SK-N-SH treated with all-trans-retinoic acid at 6 μM for 48 hours (cell line): Measurements from ENCODE around the gene RASIP1.

ENCODE experiments used
- ATAC-seq: fragments of 200-7000 bp; cut with Tn5 transposase; 3 replicates; pipeline ENCODE4 v1.9.1; 2020; ENCODE audit warnings: mild to moderate bottlenecking, moderate library complexity
- ARNTL ChIP-seq: fragments of 450-650 bp; formaldehyde crosslinking; IDR thresholded peaks from 2 replicates; pipeline ENCODE4 v1.5.0; 2020; ENCODE audit warnings: low read depth, mild to moderate bottlenecking, moderate library complexity, borderline replicate concordance
- BACH2 ChIP-seq: fragments of 250-450 bp; sonication (Bioruptor Pico); IDR thresholded peaks from 2 replicates; pipeline ENCODE4 v1.9.0; 2021; ENCODE audit warnings: mild to moderate bottlenecking, borderline replicate concordance
- CSDC2 ChIP-seq: fragments of 250-450 bp; sonication (Bioruptor Pico); IDR thresholded peaks from 2 replicates; pipeline ENCODE4 v1.5.0; 2020; ENCODE audit warnings: mild to moderate bottlenecking, moderate library complexity
- ESRRG ChIP-seq: fragments of 250-450 bp; sonication (Bioruptor Pico); IDR thresholded peaks from 2 replicates; pipeline ENCODE4 v1.6.1; 2021; ENCODE audit warnings: mild to moderate bottlenecking
- GLIS3 ChIP-seq: fragments of 250-450 bp; sonication (Bioruptor Pico); IDR thresholded peaks from 2 replicates; pipeline ENCODE4 v1.5.0; 2020; ENCODE audit warnings: mild to moderate bottlenecking, moderate library complexity
- ISL1 ChIP-seq: fragments of 250-450 bp; sonication (Bioruptor Pico); IDR thresholded peaks from 2 replicates; pipeline ENCODE4 v2.1.2; 2022; ENCODE audit warnings: mild to moderate bottlenecking, moderate library complexity
- OSR1 ChIP-seq: fragments of 250-450 bp; sonication (Bioruptor Pico); IDR thresholded peaks from 2 replicates; pipeline ENCODE4 v1.8.0; 2022; ENCODE audit warnings: moderate library complexity, mild to moderate bottlenecking, inconsistent platforms
- PPARA ChIP-seq: fragments of 250-450 bp; sonication (Bioruptor Pico); IDR thresholded peaks from 2 replicates; pipeline ENCODE4 v1.5.0; 2020; ENCODE audit warnings: mild to moderate bottlenecking, borderline replicate concordance
- RARB ChIP-seq: fragments of 250-450 bp; sonication (Bioruptor Pico); IDR thresholded peaks from 2 replicates; pipeline ENCODE4 v1.8.0; 2021; ENCODE audit warnings: mild to moderate bottlenecking, moderate library complexity
- SNAI2 ChIP-seq: fragments of 250-450 bp; sonication (Bioruptor Pico); IDR thresholded peaks from 2 replicates; pipeline ENCODE4 v1.5.0; 2020; ENCODE audit warnings: mild to moderate bottlenecking, moderate library complexity
- TCF4 ChIP-seq: fragments of 250-450 bp; sonication (Bioruptor Pico); IDR thresholded peaks from 2 replicates; pipeline ENCODE4 v1.8.0; 2021; ENCODE audit warnings: mild to moderate bottlenecking, moderate library complexity, borderline replicate concordance
- ZFP3 ChIP-seq: fragments of 250-450 bp; sonication (Bioruptor Pico); IDR thresholded peaks from 2 replicates; pipeline ENCODE4 v1.5.0; 2020; ENCODE audit warnings: mild to moderate bottlenecking, moderate library complexity
- ZFP30 ChIP-seq: fragments of 450-650 bp; formaldehyde crosslinking; IDR thresholded peaks from 2 replicates; pipeline ENCODE4 v1.5.0; 2022; ENCODE audit warnings: mild to moderate bottlenecking, moderate library complexity
- ZNF565 ChIP-seq: fragments of 450-650 bp; formaldehyde crosslinking; conservative IDR thresholded peaks from 2 replicates; pipeline ENCODE4 v1.5.0; 2020; ENCODE audit warnings: low read depth, mild to moderate bottlenecking, moderate library complexity
- ZNF70 ChIP-seq: fragments of 450-650 bp; formaldehyde crosslinking; IDR thresholded peaks from 2 replicates; pipeline ENCODE4 v1.5.0; 2020; ENCODE audit warnings: mild to moderate bottlenecking, moderate library complexity
- ZNF8 ChIP-seq: fragments of 450-650 bp; formaldehyde crosslinking; IDR thresholded peaks from 2 replicates; pipeline ENCODE4 v1.5.0; 2020; ENCODE audit warnings: mild to moderate bottlenecking, moderate library complexity
- TF ChIP-seq, protein P1 (sequence below): fragments of 250-450 bp; sonication (Bioruptor Pico); IDR thresholded peaks from 2 replicates; pipeline ENCODE4 v1.5.1; 2021; ENCODE audit warnings: mild to moderate bottlenecking, moderate library complexity
- TF ChIP-seq, protein P2 (sequence below): fragments of 250-450 bp; sonication (Bioruptor Pico); IDR thresholded peaks from 2 replicates; pipeline ENCODE4 v1.5.0; 2020; ENCODE audit warnings: mild to moderate bottlenecking, moderate library complexity
- TF ChIP-seq, protein P3 (sequence below): fragments of 250-450 bp; sonication (Bioruptor Pico); IDR thresholded peaks from 2 replicates; pipeline ENCODE4 v1.8.0; 2021; ENCODE audit warnings: low read depth, mild to moderate bottlenecking, moderate library complexity, borderline replicate concordance

Gene RASIP1

DNA sequence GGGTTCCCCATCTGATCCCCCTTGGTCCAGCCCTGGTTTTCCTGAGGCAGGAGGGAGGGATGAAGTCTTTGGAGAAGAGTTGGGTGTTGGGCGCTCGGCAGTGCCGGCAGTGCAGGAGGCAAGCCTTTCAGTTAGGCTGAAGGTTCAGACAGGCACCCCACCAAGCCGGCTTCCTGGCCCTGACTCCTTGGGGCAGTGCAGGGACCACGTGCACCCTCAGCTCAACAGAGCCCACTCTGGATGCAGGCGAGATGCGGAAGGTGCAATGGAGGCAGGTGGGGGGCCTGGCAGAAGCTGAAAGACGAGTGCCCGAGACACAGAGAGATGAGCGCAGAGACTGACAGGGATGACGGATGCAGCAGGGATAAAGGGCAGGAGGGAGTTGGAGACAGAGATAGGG, 31.9 kb downstream of the RASIP1 start:
- TF ChIP-seq ZFP30 (CRISPR knock-in tag), result no peak
- TF ChIP-seq ISL1 (CRISPR knock-in tag), result no peak
- TF ChIP-seq PPARA (CRISPR knock-in tag), result no peak
- no peak for TF ChIP-seq ZFP3
- TF ChIP-seq, protein P1, sequence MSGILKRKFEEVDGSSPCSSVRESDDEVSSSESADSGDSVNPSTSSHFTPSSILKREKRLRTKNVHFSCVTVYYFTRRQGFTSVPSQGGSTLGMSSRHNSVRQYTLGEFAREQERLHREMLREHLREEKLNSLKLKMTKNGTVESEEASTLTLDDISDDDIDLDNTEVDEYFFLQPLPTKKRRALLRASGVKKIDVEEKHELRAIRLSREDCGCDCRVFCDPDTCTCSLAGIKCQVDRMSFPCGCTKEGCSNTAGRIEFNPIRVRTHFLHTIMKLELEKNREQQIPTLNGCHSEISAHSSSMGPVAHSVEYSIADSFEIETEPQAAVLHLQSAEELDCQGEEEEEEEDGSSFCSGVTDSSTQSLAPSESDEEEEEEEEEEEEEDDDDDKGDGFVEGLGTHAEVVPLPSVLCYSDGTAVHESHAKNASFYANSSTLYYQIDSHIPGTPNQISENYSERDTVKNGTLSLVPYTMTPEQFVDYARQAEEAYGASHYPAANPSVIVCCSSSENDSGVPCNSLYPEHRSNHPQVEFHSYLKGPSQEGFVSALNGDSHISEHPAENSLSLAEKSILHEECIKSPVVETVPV (CRISPR knock-in tag), result no peak
- no peak for TF ChIP-seq RARB (CRISPR knock-in tag)
- TF ChIP-seq OSR1 (CRISPR knock-in tag), result no peak
- no peak for TF ChIP-seq GLIS3 (CRISPR knock-in tag)
- TF ChIP-seq, protein P2, sequence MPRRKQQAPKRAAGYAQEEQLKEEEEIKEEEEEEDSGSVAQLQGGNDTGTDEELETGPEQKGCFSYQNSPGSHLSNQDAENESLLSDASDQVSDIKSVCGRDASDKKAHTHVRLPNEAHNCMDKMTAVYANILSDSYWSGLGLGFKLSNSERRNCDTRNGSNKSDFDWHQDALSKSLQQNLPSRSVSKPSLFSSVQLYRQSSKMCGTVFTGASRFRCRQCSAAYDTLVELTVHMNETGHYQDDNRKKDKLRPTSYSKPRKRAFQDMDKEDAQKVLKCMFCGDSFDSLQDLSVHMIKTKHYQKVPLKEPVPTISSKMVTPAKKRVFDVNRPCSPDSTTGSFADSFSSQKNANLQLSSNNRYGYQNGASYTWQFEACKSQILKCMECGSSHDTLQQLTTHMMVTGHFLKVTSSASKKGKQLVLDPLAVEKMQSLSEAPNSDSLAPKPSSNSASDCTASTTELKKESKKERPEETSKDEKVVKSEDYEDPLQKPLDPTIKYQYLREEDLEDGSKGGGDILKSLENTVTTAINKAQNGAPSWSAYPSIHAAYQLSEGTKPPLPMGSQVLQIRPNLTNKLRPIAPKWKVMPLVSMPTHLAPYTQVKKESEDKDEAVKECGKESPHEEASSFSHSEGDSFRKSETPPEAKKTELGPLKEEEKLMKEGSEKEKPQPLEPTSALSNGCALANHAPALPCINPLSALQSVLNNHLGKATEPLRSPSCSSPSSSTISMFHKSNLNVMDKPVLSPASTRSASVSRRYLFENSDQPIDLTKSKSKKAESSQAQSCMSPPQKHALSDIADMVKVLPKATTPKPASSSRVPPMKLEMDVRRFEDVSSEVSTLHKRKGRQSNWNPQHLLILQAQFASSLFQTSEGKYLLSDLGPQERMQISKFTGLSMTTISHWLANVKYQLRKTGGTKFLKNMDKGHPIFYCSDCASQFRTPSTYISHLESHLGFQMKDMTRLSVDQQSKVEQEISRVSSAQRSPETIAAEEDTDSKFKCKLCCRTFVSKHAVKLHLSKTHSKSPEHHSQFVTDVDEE, result no peak
- TF ChIP-seq SNAI2 (CRISPR knock-in tag), result no peak
- TF ChIP-seq ARNTL (CRISPR knock-in tag), result no peak
- TF ChIP-seq, all 23 proteins: peak for 0
- no peak for ATAC-seq

DNA sequence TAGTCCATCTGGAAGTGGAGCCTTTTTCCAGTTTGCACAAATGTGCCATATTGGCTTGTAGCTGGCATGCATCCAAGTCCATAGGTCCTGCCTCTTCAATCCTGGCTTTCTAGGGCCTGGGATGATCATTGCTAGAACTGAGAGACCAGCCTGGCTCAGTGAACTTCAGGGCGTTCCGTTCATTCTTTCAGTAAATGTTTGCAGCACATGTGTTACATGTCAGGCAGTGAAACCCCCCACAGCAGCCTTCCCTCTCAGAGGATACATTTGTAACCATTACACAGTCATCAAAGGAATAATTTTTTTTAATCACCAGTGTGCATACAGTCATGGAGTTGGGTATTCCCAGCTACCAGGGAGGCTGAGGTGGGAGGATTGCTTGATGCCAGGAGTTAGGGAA, 35.0 kb downstream of the RASIP1 start:
- TF ChIP-seq, protein P2, result no peak
- ATAC-seq, result no peak

DNA sequence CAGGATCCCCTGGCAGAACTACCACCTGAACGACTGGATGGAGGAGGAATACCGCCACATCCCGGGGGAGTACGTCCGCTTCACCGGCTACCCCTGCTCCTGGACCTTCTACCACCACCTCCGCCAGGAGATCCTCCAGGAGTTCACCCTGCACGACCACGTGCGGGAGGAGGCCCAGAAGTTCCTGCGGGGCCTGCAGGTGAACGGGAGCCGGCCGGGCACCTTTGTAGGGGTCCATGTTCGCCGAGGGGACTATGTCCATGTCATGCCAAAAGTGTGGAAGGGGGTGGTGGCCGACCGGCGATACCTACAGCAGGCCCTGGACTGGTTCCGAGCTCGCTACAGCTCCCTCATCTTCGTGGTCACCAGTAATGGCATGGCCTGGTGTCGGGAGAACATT, 37.1 kb downstream of the RASIP1 start:
- TF ChIP-seq ZFP30 (CRISPR knock-in tag) (no peak), ZFP3 (no peak), ARNTL (CRISPR knock-in tag) (no peak), RARB (CRISPR knock-in tag) (no peak), TCF4 (CRISPR knock-in tag) (no peak), ZNF565 (CRISPR knock-in tag) (no peak), ESRRG (no peak), ZNF8 (CRISPR knock-in tag) (no peak), BACH2 (CRISPR knock-in tag) (no peak), GLIS3 (CRISPR knock-in tag) (no peak), ISL1 (CRISPR knock-in tag) (no peak), PPARA (CRISPR knock-in tag) (no peak), ZNF70 (CRISPR knock-in tag) (no peak), CSDC2 (no peak)
- TF ChIP-seq, protein P1 (CRISPR knock-in tag), result no peak
- TF ChIP-seq, protein P3, sequence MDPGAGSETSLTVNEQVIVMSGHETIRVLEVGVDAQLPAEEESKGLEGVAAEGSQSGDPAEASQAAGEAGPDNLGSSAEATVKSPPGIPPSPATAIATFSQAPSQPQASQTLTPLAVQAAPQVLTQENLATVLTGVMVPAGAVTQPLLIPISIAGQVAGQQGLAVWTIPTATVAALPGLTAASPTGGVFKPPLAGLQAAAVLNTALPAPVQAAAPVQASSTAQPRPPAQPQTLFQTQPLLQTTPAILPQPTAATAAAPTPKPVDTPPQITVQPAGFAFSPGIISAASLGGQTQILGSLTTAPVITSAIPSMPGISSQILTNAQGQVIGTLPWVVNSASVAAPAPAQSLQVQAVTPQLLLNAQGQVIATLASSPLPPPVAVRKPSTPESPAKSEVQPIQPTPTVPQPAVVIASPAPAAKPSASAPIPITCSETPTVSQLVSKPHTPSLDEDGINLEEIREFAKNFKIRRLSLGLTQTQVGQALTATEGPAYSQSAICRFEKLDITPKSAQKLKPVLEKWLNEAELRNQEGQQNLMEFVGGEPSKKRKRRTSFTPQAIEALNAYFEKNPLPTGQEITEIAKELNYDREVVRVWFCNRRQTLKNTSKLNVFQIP, result no peak
- no peak for ATAC-seq
